Jurkat, Clone E6-1 (cell line): ENCODE measurements around the gene CRIP1.

Experiments used
- DNase-seq: peaks from one replicate; pipeline ENCODE4 v3.0.0-alpha.2; 2011; ENCODE audit warnings: low read depth, low spot score
- H3K4me3 ChIP-seq: 2 replicates; pipeline ENCODE4 v1.5.1; 2011; ENCODE audit warnings: mild to moderate bottlenecking, low read length, control low read depth, moderate library complexity

The CRIP1 gene

GRCh38 chr14:105527381-105527825, 40.7 kb downstream of the CRIP1 start:
- DNase-seq = no peak
- no peak overlapping the region for H3K4me3 ChIP-seq

- peak; percentile 52 for DNase-seq
- H3K4me3 ChIP-seq = peak overlapping the region; percentile 46
These were observed 41.3 kb downstream of the CRIP1 start for GRCh38 chr14:105527826-105528585.

GRCh38 chr14:105528586-105529318, 42.1 kb downstream of the CRIP1 start:
- H3K4me3 ChIP-seq = no peak overlapping the region
- no peak for DNase-seq

GRCh38 chr14:105529319-105529568, 42.6 kb downstream of the CRIP1 start:
- DNase-seq = no peak
- H3K4me3 ChIP-seq = no peak overlapping the region

- H3K4me3 ChIP-seq = no peak overlapping the region
- no peak for DNase-seq
These were observed 43.0 kb downstream of the CRIP1 start for GRCh38 chr14:105529569-105530284.

GRCh38 chr14:105530285-105531087, 43.8 kb downstream of the CRIP1 start:
- H3K4me3 ChIP-seq = no peak overlapping the region

GRCh38 chr14:105531088-105531893, 44.6 kb downstream of the CRIP1 start:
- DNase-seq = no peak
- H3K4me3 ChIP-seq = no peak overlapping the region

More at GRCh38 chr14:105530285-105531087, 43.8 kb downstream of the CRIP1 start:
- no peak for DNase-seq

- no peak for DNase-seq
- no peak overlapping the region for H3K4me3 ChIP-seq
These were observed 45.4 kb downstream of the CRIP1 start for GRCh38 chr14:105531894-105532623.

GRCh38 chr14:105532735-105533141, 46.1 kb downstream of the CRIP1 start:
- DNase-seq = peak; percentile 29

GRCh38 chr14:105533391-105533790, 46.7 kb downstream of the CRIP1 start:
- no peak overlapping the region for H3K4me3 ChIP-seq
- DNase-seq = no peak

More at GRCh38 chr14:105532735-105533141, 46.1 kb downstream of the CRIP1 start:
- no peak overlapping the region for H3K4me3 ChIP-seq

GRCh38 chr14:105533811-105534498, 47.3 kb downstream of the CRIP1 start:
- H3K4me3 ChIP-seq = no peak overlapping the region
- no peak for DNase-seq

GRCh38 chr14:105534586-105534985, 47.9 kb downstream of the CRIP1 start:
- no peak overlapping the region for H3K4me3 ChIP-seq
- DNase-seq = no peak

- no peak for DNase-seq
- no peak overlapping the region for H3K4me3 ChIP-seq
These were observed 49.4 kb downstream of the CRIP1 start for GRCh38 chr14:105536051-105536450.

- H3K4me3 ChIP-seq = no peak overlapping the region
- no peak for DNase-seq
These were observed 50.2 kb downstream of the CRIP1 start for GRCh38 chr14:105536691-105537579.

GRCh38 chr14:105537580-105538474, 51.1 kb downstream of the CRIP1 start:
- H3K4me3 ChIP-seq = no peak overlapping the region
- no peak for DNase-seq
